Large intestine (tissue), 3 donors: ENCODE results near the gene GPC2. TPM values are rescaled to one million over a fixed set of nuclear protein-coding genes. Genes with fewer than 3 reads are reported as not detected.
"Not testable (repeated sequence)": the region's sequence is repeated elsewhere in the genome, so short reads cannot be mapped to it uniquely, and the experiment has no call there.

ENCODE experiments used
- DNase-seq, 2 donors: peaks; one replicate each; pipeline versions ENCODE4 v3.0.0 to v3.0.0-alpha.2; 2013
- H3K27ac ChIP-seq: one replicate; pipeline ENCODE4 v1.5.1; 2013; ENCODE audit warnings: low read length
- H3K27me3 ChIP-seq: 2 replicates; pipeline ENCODE4 v1.6.1; 2013; ENCODE audit warnings: low read length; ENCODE audit not compliant: control insufficient read depth, insufficient read depth
- H3K36me3 ChIP-seq: 2 replicates; pipeline ENCODE4 v1.6.1; 2013; ENCODE audit warnings: low read length; ENCODE audit not compliant: control insufficient read depth, insufficient read depth
- H3K4me1 ChIP-seq: one replicate; pipeline ENCODE4 v1.6.1; 2013; ENCODE audit warnings: low read length; ENCODE audit not compliant: control insufficient read depth, insufficient read depth
- H3K4me3 ChIP-seq: one replicate; pipeline ENCODE4 v1.5.1; 2013; ENCODE audit warnings: low read length
- H3K9me3 ChIP-seq: one replicate; pipeline ENCODE4 v1.6.1; 2013; ENCODE audit warnings: mild to moderate bottlenecking, low read depth, low read length, moderate library complexity; ENCODE audit not compliant: control insufficient read depth
- WGBS: methylation state at CpG from one replicate; pipeline ENCODE4 v1.1.5; 2013; ENCODE audit warnings: low lambda C conversion rate; ENCODE audit not compliant: insufficient coverage; 5-methylcytosine and 5-hydroxymethylcytosine counted together
- polyA plus RNA-seq: library from polyadenylated mRNA; unstranded; fragments of 120-200 nt; gene quantifications from one replicate; pipeline ENCODE4 v1.2.1, GENCODE V29; 2013

Gene GPC2
- polyA plus RNA-seq, 1 donor, result 3.9 TPM

DNA sequence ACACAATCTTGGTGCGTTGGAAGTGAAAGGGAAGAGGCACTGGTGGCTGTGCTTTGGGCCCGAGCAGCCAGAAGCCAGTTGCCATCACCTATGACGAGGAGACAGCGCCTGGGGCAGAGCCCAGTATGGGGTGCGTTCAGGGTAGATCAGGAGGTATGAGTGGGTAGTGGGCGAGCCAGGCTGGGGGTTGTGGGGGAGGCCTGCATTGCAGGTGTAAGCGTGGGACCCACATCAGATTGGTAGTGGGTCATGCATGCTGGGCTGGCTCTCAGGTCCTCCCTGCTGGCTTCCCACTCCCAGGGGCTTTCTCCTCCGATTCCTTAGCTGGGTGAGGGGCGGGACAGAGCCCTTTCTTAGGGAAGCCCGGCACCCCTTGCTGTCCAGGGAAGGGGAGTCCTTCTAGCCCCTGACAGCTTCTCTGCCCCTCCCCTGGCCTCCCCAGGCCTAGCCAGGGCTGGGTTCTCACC, 42.1 kb upstream of the GPC2 start:
- Histone ChIP-seq H3K4me1 (no peaks in the 10 kb centered on the region), H3K27ac (no peak overlapping the region), H3K4me3 (no peak overlapping the region), H3K27me3 (no peaks in the 10 kb centered on the region), H3K36me3 (peaks cover 21% of the 10 kb centered on the region), H3K9me3 (no peaks in the 10 kb centered on the region)
- no peak for DNase-seq
- no CpG with 5 or more reads among the region's 10 CpGs for WGBS

GRCh38 chr7:100217934-100218333, 40.8 kb upstream of the GPC2 start:
- not testable (repeated sequence) for H3K9me3 ChIP-seq, H3K4me3 ChIP-seq, H3K27ac ChIP-seq, H3K4me1 ChIP-seq, H3K27me3 ChIP-seq, DNase-seq
- H3K36me3 ChIP-seq, result peaks cover 18% of the 10 kb centered on the region
- no CpG with 5 or more reads among the region's 5 CpGs for WGBS

- Histone ChIP-seq H3K4me1 (no peaks in the 10 kb centered on the region), H3K27me3 (no peaks in the 10 kb centered on the region), H3K4me3 (no peak overlapping the region), H3K36me3 (peaks cover 3% of the 10 kb centered on the region), H3K9me3 (no peaks in the 10 kb centered on the region), H3K27ac (no peak overlapping the region)
- WGBS, result no CpG with 5 or more reads among the region's 6 CpGs
- peak in 1 of 2 donors; percentile 24 for DNase-seq
Observed at GRCh38 chr7:100215895-100216294, 38.7 kb upstream of the GPC2 start.

GRCh38 chr7:100214356-100214755, 37.2 kb upstream of the GPC2 start:
- H3K4me3 ChIP-seq, H3K9me3 ChIP-seq, H3K27me3 ChIP-seq, H3K4me1 ChIP-seq, H3K27ac ChIP-seq, H3K36me3 ChIP-seq: not testable (repeated sequence)
- WGBS, result no CpG with 5 or more reads among the region's 5 CpGs
- DNase-seq, result peak in 1 of 2 donors; percentile 41

GRCh38 chr7:100213672-100214071, 36.5 kb upstream of the GPC2 start:
- Histone ChIP-seq H3K4me1 (peaks cover 7% of the 10 kb centered on the region), H3K27me3 (no peaks in the 10 kb centered on the region), H3K9me3 (no peaks in the 10 kb centered on the region), H3K36me3 (no peaks in the 10 kb centered on the region), H3K27ac (no peak overlapping the region), H3K4me3 (no peak overlapping the region)
- WGBS, result 88% methylated on average over 1 of the region's 6 CpGs
- DNase-seq, result no peak

GRCh38 chr7:100212631-100213286, 35.6 kb upstream of the GPC2 start:
- Histone ChIP-seq H3K4me1 (peaks cover 9% of the 10 kb centered on the region), H3K27me3 (no peaks in the 10 kb centered on the region), H3K9me3 (no peaks in the 10 kb centered on the region), H3K27ac (no peak overlapping the region), H3K36me3 (no peaks in the 10 kb centered on the region), H3K4me3 (no peak overlapping the region)
- 29% methylated on average over 1 of the region's 5 CpGs for WGBS
- DNase-seq, result peak in 1 of 2 donors; percentile 63

DNA sequence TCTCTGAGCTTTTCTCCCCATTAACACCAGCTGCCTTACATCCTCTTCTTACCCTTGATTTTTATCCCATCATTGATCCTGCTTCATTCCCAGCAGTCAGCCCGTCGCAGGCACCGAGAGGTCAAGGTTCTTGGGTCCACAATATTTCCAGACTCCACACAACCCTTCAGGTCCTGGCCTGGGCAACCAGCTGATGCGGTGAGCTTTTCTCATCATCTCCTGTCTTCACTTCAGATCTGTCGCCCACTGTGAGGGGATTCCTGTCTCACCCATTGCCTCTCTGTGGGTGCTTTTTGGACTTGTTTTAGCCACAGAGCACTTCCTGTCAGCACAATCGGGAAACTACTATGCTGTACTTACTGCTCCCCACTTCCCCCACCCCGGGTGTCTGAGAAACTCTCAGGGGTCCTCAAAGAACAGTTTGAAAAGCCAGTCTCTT, 34.2 kb upstream of the GPC2 start:
- WGBS, result no CpG with 5 or more reads among the region's 7 CpGs
- no peak for DNase-seq
- no peak overlapping the region for H3K4me3 ChIP-seq
- H3K4me1 ChIP-seq, result peaks cover 9% of the 10 kb centered on the region
- no peaks in the 10 kb centered on the region for H3K27me3 ChIP-seq
- H3K27ac ChIP-seq, result no peak overlapping the region
- H3K9me3 ChIP-seq, result no peaks in the 10 kb centered on the region
- H3K36me3 ChIP-seq, result no peaks in the 10 kb centered on the region

GRCh38 chr7:100210805-100211204, 33.6 kb upstream of the GPC2 start:
- H3K4me3 ChIP-seq, result no peak overlapping the region
- WGBS, result no CpG with 5 or more reads among the region's 5 CpGs
- no peaks in the 10 kb centered on the region for H3K27me3 ChIP-seq
- no peaks in the 10 kb centered on the region for H3K9me3 ChIP-seq
- peaks cover 9% of the 10 kb centered on the region for H3K4me1 ChIP-seq
- DNase-seq, result no peak
- H3K27ac ChIP-seq, result no peak overlapping the region
- no peaks in the 10 kb centered on the region for H3K36me3 ChIP-seq

DNA sequence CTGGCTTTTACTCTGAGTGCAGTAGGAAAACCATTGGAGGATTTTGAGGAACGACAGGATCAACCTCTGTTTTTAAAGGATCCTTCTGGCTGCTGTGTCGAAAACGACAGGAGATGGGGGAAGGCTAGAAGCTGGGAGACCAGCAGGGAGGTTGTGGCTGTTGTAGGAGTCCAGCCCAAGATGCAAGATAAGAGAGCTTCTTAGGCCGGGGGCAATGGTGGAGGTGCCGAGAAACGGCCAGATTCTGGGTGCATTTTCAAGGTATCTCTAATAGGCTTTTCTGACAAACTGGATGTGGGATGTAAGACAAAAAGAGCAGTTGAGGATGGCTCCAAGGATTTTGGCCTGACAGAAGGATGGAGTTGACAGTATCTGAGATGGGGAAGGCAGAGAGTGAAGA, 32.3 kb upstream of the GPC2 start:
- no peak overlapping the region for H3K27ac ChIP-seq
- DNase-seq, result no peak
- peaks cover 9% of the 10 kb centered on the region for H3K4me1 ChIP-seq
- H3K9me3 ChIP-seq, result no peaks in the 10 kb centered on the region
- H3K27me3 ChIP-seq, result no peaks in the 10 kb centered on the region
- no peak overlapping the region for H3K4me3 ChIP-seq
- H3K36me3 ChIP-seq, result no peaks in the 10 kb centered on the region
- WGBS, result 50% methylated on average over 1 of the region's 6 CpGs

DNA sequence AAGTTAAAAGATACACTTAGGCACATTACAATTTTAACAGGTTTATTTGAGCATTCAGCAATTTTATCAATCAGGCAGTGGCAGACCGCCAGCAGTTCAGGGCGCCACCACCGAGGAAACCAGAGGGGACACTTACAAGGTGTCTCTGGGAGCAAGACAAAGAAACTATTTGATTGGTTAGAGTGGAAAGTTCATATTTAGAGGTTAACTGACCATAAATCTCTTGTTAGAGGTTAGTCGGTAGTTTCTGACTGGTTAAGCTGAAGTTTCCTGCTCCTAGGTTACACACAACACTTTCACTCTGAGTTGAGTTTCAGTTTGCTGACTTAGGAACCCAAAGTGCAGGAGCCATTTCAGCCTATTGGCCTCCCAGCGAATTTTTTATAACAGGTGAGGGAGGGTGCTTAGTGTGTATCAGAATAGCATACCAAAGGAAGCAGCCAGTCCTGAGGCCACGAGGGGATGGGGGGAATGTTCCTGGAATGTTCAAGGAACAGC, 31.8 kb upstream of the GPC2 start:
- H3K27ac ChIP-seq, result no peak overlapping the region
- no peak overlapping the region for H3K4me3 ChIP-seq
- H3K36me3 ChIP-seq, result no peaks in the 10 kb centered on the region
- peaks cover 9% of the 10 kb centered on the region for H3K4me1 ChIP-seq
- peak; percentile 64 to 85 for DNase-seq
- no peaks in the 10 kb centered on the region for H3K9me3 ChIP-seq
- no CpG with 5 or more reads among the region's 6 CpGs for WGBS
- no peaks in the 10 kb centered on the region for H3K27me3 ChIP-seq

DNA sequence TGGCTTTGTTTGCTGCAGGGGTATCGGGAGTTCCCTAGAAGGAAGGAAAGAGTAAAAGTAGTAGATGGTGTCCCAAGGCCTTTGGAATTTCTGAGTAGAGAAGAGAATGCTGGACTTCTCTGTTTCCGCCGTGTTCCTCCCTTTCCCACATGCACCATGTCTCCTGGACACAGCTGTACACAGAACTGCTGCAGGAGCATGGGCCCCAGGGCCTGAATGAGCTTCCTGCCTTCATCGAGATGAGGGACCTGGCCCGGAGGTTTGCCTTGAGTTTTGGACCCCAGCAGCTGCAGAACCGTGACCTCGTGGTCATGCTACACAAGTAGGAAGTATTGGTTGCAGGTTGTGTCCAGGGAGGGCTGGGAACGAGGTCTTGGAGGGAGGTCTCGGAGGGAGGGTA, 27.3 kb upstream of the GPC2 start:
- Histone ChIP-seq H3K36me3 (no peaks in the 10 kb centered on the region), H3K27ac (no peak overlapping the region), H3K4me3 (no peak overlapping the region), H3K4me1 (peaks cover 20% of the 10 kb centered on the region), H3K9me3 (no peaks in the 10 kb centered on the region), H3K27me3 (no peaks in the 10 kb centered on the region)
- WGBS, result no CpG with 5 or more reads among the region's 9 CpGs
- no peak for DNase-seq
